ENCODE data around the gene GAB1. TPM values are rescaled to one million over a fixed set of nuclear protein-coding genes. Genes with fewer than 3 reads are reported as not detected.

Gene GAB1
- total RNA-seq, 1 experiment from 2014 or later: 29.4 TPM

GRCh38 chr4:143362349-143363046 lies 25.8 kb downstream of the GAB1 start:
- DNase-seq: no peak
- H3F3A ChIP-seq (ENCODE audit: insufficient read depth, low read depth): peaks cover 12% of the 10 kb centered on the region; the same call in 1 of the 2 replicates
- no peak overlapping the region for H3K4me3 ChIP-seq
- H2AFZ ChIP-seq: no peak overlapping the region
- H3K4me2 ChIP-seq: no peak overlapping the region
- no peaks in the 10 kb centered on the region for H3K9me3 ChIP-seq (ENCODE audit: insufficient read depth, low read depth)
- H4K20me1 ChIP-seq (ENCODE audit: insufficient read depth): no peaks in the 10 kb centered on the region
- ChIA-PET CTCF (no interaction called here), POLR2A (ENCODE audit: unreplicated experiment) (interaction anchor here (0.7 kb wide), 1 partner anchor 15 kb away, joined by 4 read pairs; no protein-coding TSS in a partner anchor)
- TF ChIP-seq CTCF (conservative IDR thresholded peaks at IDR 0.05) (no peak), EZH2 (IDR thresholded peaks at IDR 0.05; ENCODE audit: low read depth) (no peak)
- peaks cover 34% of the 10 kb centered on the region for H3K79me2 ChIP-seq (ENCODE audit: low read depth)
- no peaks in the 10 kb centered on the region for H3K27me3 ChIP-seq (ENCODE audit: insufficient read depth, low read depth)
- no TSS peak for BruUV-seq (replicated peaks)
- H3K9me2 ChIP-seq (ENCODE audit: insufficient read depth): no peaks in the 10 kb centered on the region
- no peak overlapping the region for H3K27ac ChIP-seq
- H3K4me1 ChIP-seq (replicated peaks; ENCODE audit: insufficient read depth): peaks cover 25% of the 10 kb centered on the region
- no peaks in the 10 kb centered on the region for H3K36me3 ChIP-seq (ENCODE audit: low read depth)
- intact Hi-C loops (cut with micrococcal nuclease; ENCODE audit: unreplicated experiment): no loop called here

GRCh38 chr4:143363332-143363731 lies 26.7 kb downstream of the GAB1 start:
- intact Hi-C loops (cut with micrococcal nuclease; ENCODE audit: unreplicated experiment): no loop called here
- Histone ChIP-seq H3K4me2 (no peak overlapping the region), H3K4me3 (no peak overlapping the region), H3K27ac (no peak overlapping the region), H3K79me2 (ENCODE audit: low read depth) (peaks cover 31% of the 10 kb centered on the region), H3K9me3 (ENCODE audit: insufficient read depth, low read depth) (no peaks in the 10 kb centered on the region), H3K9me2 (ENCODE audit: insufficient read depth) (no peaks in the 10 kb centered on the region), H3F3A (ENCODE audit: insufficient read depth, low read depth) (peaks cover 11% of the 10 kb centered on the region; the same call in 1 of the 2 replicates), H4K20me1 (ENCODE audit: insufficient read depth) (no peaks in the 10 kb centered on the region), H3K27me3 (ENCODE audit: insufficient read depth, low read depth) (no peaks in the 10 kb centered on the region), H3K4me1 (replicated peaks; ENCODE audit: insufficient read depth) (peaks cover 17% of the 10 kb centered on the region), H2AFZ (no peak overlapping the region), H3K36me3 (ENCODE audit: low read depth) (no peaks in the 10 kb centered on the region)
- ChIA-PET CTCF (no interaction called here), POLR2A (ENCODE audit: unreplicated experiment) (interaction anchor here (0.7 kb wide), 1 partner anchor 17 kb away, joined by 9 read pairs; no protein-coding TSS in a partner anchor)
- BruUV-seq (replicated peaks): no TSS peak
- no peak for TF ChIP-seq CTCF (conservative IDR thresholded peaks at IDR 0.05)
- TF ChIP-seq EZH2 (IDR thresholded peaks at IDR 0.05; ENCODE audit: low read depth): no peak
- no peak for DNase-seq

- no peaks in the 10 kb centered on the region for H3K27me3 ChIP-seq (ENCODE audit: insufficient read depth, low read depth)
- CTCF ChIA-PET: no interaction called here
- no peaks in the 10 kb centered on the region for H4K20me1 ChIP-seq (ENCODE audit: insufficient read depth)
- no peak overlapping the region for H3K27ac ChIP-seq
- DNase-seq: no peak
- H3K36me3 ChIP-seq (ENCODE audit: low read depth): no peaks in the 10 kb centered on the region
- H3K9me3 ChIP-seq (ENCODE audit: insufficient read depth, low read depth): no peaks in the 10 kb centered on the region
- TF ChIP-seq EZH2 (IDR thresholded peaks at IDR 0.05; ENCODE audit: low read depth) (no peak), CTCF (conservative IDR thresholded peaks at IDR 0.05) (no peak)
- H3F3A ChIP-seq (ENCODE audit: insufficient read depth, low read depth): peaks cover 7% of the 10 kb centered on the region; the same call in 1 of the 2 replicates
- POLR2A ChIA-PET (ENCODE audit: unreplicated experiment): no interaction called here
- H3K4me1 ChIP-seq (replicated peaks; ENCODE audit: insufficient read depth): peaks cover 10% of the 10 kb centered on the region
- no peaks in the 10 kb centered on the region for H3K9me2 ChIP-seq (ENCODE audit: insufficient read depth)
- H3K4me3 ChIP-seq: no peak overlapping the region
- H2AFZ ChIP-seq: no peak overlapping the region
- BruUV-seq (replicated peaks): no TSS peak
- intact Hi-C loops (cut with micrococcal nuclease; ENCODE audit: unreplicated experiment): no loop called here
- no peak overlapping the region for H3K4me2 ChIP-seq
- peaks cover 29% of the 10 kb centered on the region for H3K79me2 ChIP-seq (ENCODE audit: low read depth)
Measured at GRCh38 chr4:143364063-143364462, 27.4 kb downstream of the GAB1 start.

All from PC-9 (cell line).